GM15510 (cell line): Measurements from ENCODE around the gene CCDC93.

Source experiments
- POLR2A ChIP-seq: IDR thresholded peaks from 3 replicates; pipeline ENCODE4 v1.6.1; 2011; ENCODE audit warnings: borderline replicate concordance; ENCODE audit not compliant: insufficient read length; ENCODE audit errors: extremely low read depth

The CCDC93 gene

DNA sequence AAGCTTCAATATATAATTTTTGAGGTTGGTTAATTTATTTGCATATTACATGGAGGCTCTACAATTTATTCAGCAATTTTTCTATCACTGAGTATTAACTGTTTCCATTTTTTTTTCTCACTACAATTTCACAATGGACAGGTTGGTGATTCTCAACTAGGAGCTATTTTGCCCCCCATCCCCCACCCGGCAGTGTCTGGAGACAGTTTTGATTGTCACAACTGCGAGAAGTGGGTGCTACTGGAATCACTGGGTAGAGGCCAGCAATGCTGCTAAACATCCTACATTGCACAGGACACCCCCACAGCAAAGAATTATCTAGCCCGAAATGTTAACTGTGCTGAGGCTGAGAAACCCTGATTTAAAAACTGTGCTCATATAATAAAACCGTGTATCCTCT, 82.6 kb downstream of the CCDC93 start:
- no peak for TF ChIP-seq POLR2A

DNA sequence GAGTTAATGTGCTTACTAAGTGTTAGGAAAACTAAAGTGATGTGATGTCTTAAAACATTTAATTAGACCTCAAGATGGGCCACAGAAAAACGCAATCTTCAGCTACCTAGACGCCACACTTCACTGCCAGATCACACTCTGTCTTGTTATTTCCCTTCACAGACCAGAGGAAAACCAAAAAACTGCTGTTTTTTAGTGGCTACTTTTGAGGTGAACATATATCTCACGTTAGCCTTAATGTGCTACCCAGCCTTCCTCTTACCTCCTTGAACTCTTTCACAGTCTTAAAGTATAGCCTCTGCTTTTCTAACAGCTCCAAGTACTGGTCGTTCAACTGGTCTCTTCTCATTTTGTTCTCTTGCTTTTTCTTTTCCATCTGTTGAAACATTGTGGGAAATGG, 83.1 kb downstream of the CCDC93 start:
- TF ChIP-seq POLR2A, result no peak

DNA sequence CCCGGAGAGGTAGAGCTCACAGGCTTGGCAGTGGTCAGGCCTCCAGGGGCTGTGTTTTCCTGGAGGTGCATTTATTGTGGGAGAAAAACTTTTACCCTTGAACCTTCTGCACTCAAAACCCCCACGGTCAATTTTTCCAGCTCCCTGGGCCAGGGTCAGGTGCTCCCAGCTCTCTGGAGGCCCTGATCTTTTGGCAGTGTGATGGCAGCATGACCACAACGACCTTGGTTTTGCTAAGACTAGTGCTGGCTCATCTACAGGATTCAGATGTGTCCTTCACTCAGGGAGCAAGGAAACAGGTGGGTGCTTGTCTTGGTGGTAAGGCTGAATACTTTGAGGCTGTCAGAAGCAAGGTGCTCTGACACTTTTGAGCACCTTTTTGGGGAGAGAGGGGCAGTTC, 92.3 kb downstream of the CCDC93 start:
- TF ChIP-seq POLR2A, result no peak

DNA sequence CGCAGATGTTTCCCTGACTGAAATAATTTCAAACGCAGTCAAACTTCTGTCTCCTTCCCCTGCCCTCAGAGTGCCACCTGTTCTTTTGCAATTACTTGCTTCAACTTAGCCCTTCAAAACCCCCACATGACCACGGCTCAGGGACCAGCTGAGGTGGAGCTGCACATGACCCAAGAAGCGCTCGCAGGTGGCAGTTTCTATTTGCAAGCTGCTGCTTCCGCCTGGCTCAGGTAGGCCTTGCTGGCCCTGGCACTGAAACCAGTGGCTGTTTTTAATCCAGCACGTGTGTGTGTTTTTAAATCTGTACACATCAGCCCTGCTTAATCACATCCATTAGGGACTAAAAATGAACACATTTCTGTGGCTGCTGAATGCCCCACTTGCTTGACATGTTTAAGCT, 95.3 kb downstream of the CCDC93 start:
- TF ChIP-seq POLR2A, result no peak

DNA sequence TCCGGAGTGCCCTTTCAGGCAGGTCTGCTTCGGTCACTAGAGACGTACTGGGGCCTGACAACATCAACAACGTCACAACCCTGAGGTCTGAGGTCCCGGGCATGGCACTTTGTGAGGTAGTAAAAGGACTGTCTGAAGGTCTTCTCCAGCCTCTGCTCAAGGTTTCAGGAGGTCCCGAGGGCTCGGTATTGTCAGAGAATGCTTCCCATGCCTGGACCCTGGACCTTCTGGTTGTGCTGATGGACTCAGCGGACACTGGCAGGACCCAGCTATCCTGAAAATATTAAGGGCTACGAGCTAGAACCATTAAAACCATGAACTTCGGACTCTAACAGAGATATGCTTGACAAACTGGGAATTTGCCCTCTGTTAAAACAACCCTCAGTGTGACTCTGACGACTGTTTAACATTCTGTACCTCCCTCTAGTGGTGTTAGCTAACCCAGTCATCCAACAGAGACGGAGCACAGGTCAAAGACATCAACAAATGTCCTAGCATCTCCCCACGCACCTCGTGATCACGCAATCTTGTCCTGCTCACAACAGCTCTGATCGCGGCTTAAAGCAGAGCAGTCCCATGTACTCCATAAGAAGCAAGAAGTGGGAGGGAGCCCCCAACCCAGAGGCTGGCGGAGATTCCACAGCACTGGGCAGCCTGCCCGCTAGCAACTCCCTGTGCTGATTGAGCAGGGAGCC, 96.5 kb downstream of the CCDC93 start:
- no peak for TF ChIP-seq POLR2A

DNA sequence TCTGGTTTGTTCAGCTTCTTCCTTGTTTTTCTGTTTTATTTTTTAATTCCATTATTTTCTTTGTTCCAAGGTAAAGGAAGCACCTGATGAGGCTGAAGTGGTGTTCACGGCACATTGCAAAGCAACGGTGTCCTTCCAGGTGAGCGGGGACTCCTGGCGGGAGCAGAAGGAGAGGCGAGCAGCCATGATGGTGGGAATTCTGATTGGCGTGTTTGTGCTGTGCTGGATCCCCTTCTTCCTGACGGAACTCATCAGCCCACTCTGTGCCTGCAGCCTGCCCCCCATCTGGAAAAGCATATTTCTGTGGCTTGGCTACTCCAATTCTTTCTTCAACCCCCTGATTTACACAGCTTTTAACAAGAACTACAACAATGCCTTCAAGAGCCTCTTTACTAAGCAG, 110.9 kb downstream of the CCDC93 start:
- TF ChIP-seq POLR2A, result no peak

DNA sequence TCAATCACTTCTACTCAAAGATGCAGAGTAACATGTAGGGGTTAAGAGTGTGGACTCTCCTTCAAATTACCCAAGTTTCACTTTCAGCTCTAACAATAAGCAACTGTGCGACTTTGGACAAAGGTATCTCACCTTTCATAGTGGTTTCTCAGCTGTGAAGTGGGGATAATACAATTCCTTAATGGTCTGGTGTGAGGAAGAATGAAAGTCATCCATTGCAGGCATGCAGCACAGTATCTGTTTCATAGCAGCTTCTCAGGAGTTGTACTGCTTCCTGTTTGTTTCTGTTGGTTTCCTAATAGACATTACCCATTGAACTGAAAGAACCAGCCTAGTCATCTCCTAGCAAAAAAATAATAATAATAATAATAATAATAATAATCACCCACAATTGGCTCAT, 125.0 kb downstream of the CCDC93 start:
- TF ChIP-seq POLR2A, result no peak

DNA sequence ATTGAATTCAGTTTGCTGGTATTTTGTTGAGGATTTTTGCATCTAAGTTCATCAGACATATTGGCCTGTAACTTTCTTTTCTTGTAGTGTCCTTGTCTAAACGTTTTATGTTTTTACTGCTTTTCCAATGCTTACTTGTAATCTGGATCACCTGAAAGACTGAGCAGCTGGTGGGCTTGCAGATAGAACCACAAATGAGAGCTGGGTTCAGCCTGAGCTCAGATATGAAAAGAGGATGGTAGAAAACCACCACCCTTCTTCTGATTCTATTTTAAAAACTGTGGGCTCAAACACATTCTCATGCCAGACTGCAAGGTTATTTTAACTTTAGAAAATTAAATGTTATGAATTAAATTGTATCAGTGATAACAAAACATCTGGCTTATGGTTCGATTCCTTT, 128.6 kb downstream of the CCDC93 start:
- no peak for TF ChIP-seq POLR2A

DNA sequence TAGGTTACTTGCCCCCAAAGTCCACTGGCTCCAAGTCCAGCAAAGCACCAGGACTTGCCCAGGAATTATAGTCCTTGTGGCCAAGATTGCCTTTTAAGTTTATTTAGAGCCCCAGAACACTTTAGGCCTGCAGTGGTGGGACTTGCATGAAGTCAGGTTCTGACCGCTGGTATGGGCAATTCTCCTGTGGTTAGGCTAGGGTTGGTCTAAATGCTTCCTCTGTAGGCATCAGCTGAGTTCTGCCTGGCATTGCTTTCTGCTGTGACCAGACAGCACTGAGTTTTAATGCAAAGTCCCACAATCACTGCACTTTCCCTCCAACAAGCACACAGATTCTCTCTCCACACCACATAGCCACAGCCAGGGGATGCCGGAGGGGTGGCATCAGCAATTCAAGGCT, 134.9 kb downstream of the CCDC93 start:
- no peak for TF ChIP-seq POLR2A

DNA sequence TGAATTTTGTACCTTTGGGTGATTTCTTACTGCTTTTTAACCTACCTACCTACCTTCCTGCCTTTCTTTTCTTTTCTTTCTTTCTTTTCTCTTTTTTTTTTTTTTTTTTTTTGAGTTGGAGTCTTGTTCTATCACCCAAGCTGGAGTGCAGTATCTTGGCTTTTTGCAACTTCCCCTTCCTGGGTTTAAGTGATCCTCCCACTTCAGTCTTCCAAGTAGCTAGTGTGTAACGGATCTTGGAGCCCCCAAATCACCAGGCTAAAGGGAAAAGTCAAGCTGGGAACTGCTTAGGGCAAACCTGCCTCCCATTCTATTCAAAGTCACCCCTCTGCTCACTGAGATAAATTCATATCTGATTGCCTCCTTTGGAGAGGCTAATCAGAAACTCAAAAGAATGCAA, 138.1 kb downstream of the CCDC93 start:
- no peak for TF ChIP-seq POLR2A
